ENCODE measurements around the gene GCGR.
A peak's percentile ranks its signal among the peaks of the same experiment; 100 is the strongest.

The GCGR gene

DNA sequence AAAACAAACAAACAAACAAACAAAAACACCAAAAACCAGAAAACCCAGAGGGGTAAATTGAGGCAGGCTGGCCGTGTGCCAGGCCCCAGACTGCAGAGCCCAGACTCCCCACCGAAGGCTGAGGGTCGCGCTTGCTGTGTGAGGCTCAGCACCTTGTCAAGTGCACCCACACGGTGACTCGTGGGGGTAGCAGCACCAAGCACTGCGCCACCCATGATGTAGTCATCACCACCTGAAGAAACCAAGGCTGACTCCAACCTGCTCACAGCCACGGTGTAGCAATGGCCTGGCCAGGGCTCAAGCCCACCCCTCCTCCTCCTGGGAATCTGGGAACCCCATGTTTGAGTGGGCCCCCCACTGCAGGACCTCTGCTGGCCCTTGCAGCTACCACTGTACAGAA is 17.2 kb downstream of the GCGR start:
- Histone ChIP-seq H3K4me2 (ENCODE audit: low read length) (no peak overlapping the region), H3K4me1 (ENCODE audit: control insufficient read depth in 1 of 2, insufficient read depth in 2 of 2, low read length in 2 of 2) (peaks cover 0 to 2% of the 10 kb centered on the region in 2 experiments), H3K27me3 (ENCODE audit: insufficient read depth, low read length) (no peaks in the 10 kb centered on the region), H3K14ac (ENCODE audit: low read length) (no peak overlapping the region), H3K79me1 (ENCODE audit: low read length) (no peaks in the 10 kb centered on the region), H4K91ac (ENCODE audit: low read depth, low read length) (no peak overlapping the region), H2AK5ac (ENCODE audit: low read length) (no peak overlapping the region), H3K36me3 (ENCODE audit: control insufficient read depth in 1 of 2, insufficient read depth in 2 of 2, low read length in 2 of 2) (peaks cover 29 to 32% of the 10 kb centered on the region in 2 experiments), H3K27ac (ENCODE audit: low read depth, low read length) (no peak overlapping the region), H3K4me3 (ENCODE audit: low read depth, low read length) (no peak overlapping the region), H3K79me2 (ENCODE audit: control insufficient read depth, insufficient read depth, low read length, poor library complexity) (no peaks in the 10 kb centered on the region), H3K9me3 (ENCODE audit: insufficient read depth, low read depth, low read length) (peaks cover 7% of the 10 kb centered on the region), H3K9ac (ENCODE audit: low read length) (no peak overlapping the region), H2BK120ac (ENCODE audit: insufficient read depth, low read length, poor library complexity) (no peak overlapping the region), H3K23ac (ENCODE audit: low read length) (no peak overlapping the region), H3K18ac (ENCODE audit: low read length) (no peak overlapping the region), H2BK12ac (ENCODE audit: low read length) (no peak overlapping the region), H3K4ac (ENCODE audit: low read depth, low read length) (no peak overlapping the region), H4K8ac (ENCODE audit: low read depth, low read length) (no peak overlapping the region), H2AFZ (ENCODE audit: insufficient read depth, low read length, poor library complexity) (no peak overlapping the region), H2BK5ac (ENCODE audit: low read depth, low read length, poor library complexity) (no peak overlapping the region), H4K12ac (ENCODE audit: low read depth, low read length) (no peak overlapping the region)
- no peak for DNase-seq
- WGBS (ENCODE audit: extremely low coverage, insufficient coverage, insufficient read length) = no CpG with 5 or more reads among the region's 8 CpGs

DNA sequence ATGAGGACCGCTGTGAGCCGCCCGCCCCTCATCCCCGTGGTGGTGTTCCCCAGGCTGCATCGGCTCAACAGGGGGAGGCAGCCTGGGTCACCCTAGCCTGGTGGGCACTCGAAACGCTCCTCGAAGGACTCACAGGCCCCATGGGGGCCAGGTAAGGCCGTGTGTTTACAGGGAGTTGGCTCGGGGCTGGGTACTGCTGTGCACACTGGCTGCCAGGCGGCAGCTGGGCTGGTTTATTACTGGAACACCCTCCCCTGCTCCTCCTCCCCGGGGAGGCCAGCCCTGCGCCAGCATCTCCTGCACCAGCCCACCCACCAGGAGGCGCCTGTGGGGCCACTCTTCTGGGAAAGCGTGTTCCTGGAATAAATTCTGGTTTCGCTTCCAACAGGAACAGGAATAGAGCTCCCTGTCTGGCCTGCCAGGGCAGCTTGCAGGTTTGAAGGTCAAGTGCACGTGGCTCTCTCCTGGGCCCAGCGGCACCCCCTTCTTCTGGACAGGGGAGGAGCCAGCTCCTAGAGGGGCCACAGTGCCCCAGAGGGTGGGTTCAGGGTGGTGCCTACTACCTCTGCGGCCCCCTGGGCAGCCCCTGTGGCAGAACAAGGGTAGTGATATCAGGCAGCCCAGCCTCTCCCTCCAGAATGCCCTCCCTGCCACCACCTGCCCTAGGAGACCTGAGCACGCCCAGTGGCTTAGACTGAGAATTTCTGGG is 17.8 kb downstream of the GCGR start:
- Histone ChIP-seq H2BK5ac (ENCODE audit: low read depth, low read length, poor library complexity) (no peak overlapping the region), H3K9ac (ENCODE audit: low read length) (no peak overlapping the region), H3K23ac (ENCODE audit: low read length) (no peak overlapping the region), H2BK12ac (ENCODE audit: low read length) (no peak overlapping the region), H3K4me1 (ENCODE audit: control insufficient read depth in 1 of 2, insufficient read depth in 2 of 2, low read length in 2 of 2) (peaks cover 0 to 2% of the 10 kb centered on the region in 2 experiments), H2AFZ (ENCODE audit: insufficient read depth, low read length, poor library complexity) (no peak overlapping the region), H2AK5ac (ENCODE audit: low read length) (no peak overlapping the region), H3K14ac (ENCODE audit: low read length) (no peak overlapping the region), H2BK120ac (ENCODE audit: insufficient read depth, low read length, poor library complexity) (no peak overlapping the region), H3K27me3 (ENCODE audit: insufficient read depth, low read length) (no peaks in the 10 kb centered on the region), H4K8ac (ENCODE audit: low read depth, low read length) (no peak overlapping the region), H3K9me3 (ENCODE audit: insufficient read depth, low read depth, low read length) (peaks cover 7% of the 10 kb centered on the region), H3K4me2 (ENCODE audit: low read length) (no peak overlapping the region), H3K4me3 (ENCODE audit: low read depth, low read length) (no peak overlapping the region), H3K79me1 (ENCODE audit: low read length) (no peaks in the 10 kb centered on the region), H4K12ac (ENCODE audit: low read depth, low read length) (no peak overlapping the region), H3K27ac (ENCODE audit: low read depth, low read length) (no peak overlapping the region), H3K4ac (ENCODE audit: low read depth, low read length) (no peak overlapping the region), H3K18ac (ENCODE audit: low read length) (no peak overlapping the region), H4K91ac (ENCODE audit: low read depth, low read length) (no peak overlapping the region), H3K79me2 (ENCODE audit: control insufficient read depth, insufficient read depth, low read length, poor library complexity) (no peaks in the 10 kb centered on the region), H3K36me3 (ENCODE audit: control insufficient read depth in 1 of 2, insufficient read depth in 2 of 2, low read length in 2 of 2) (peaks cover 29 to 32% of the 10 kb centered on the region in 2 experiments)
- peak; percentile 78 to 89 for DNase-seq
- no CpG with 5 or more reads among the region's 20 CpGs for WGBS (ENCODE audit: extremely low coverage, insufficient coverage, insufficient read length)

GRCh38 chr17:81822312-81822637 is 18.3 kb downstream of the GCGR start:
- Histone ChIP-seq H2BK12ac (ENCODE audit: low read length) (no peak overlapping the region), H3K4me2 (ENCODE audit: low read length) (no peak overlapping the region), H3K79me1 (ENCODE audit: low read length) (no peaks in the 10 kb centered on the region), H2BK120ac (ENCODE audit: insufficient read depth, low read length, poor library complexity) (no peak overlapping the region), H3K27ac (ENCODE audit: low read depth, low read length) (no peak overlapping the region), H3K27me3 (ENCODE audit: insufficient read depth, low read length) (no peaks in the 10 kb centered on the region), H3K79me2 (ENCODE audit: control insufficient read depth, insufficient read depth, low read length, poor library complexity) (no peaks in the 10 kb centered on the region), H2BK5ac (ENCODE audit: low read depth, low read length, poor library complexity) (no peak overlapping the region), H3K9ac (ENCODE audit: low read length) (no peak overlapping the region), H2AK5ac (ENCODE audit: low read length) (no peak overlapping the region), H3K9me3 (ENCODE audit: insufficient read depth, low read depth, low read length) (peaks cover 7% of the 10 kb centered on the region), H3K4ac (ENCODE audit: low read depth, low read length) (no peak overlapping the region), H3K4me1 (ENCODE audit: control insufficient read depth in 1 of 2, insufficient read depth in 2 of 2, low read length in 2 of 2) (peaks cover 0 to 2% of the 10 kb centered on the region in 2 experiments), H4K12ac (ENCODE audit: low read depth, low read length) (no peak overlapping the region), H3K18ac (ENCODE audit: low read length) (no peak overlapping the region), H3K4me3 (ENCODE audit: low read depth, low read length) (no peak overlapping the region), H3K36me3 (ENCODE audit: control insufficient read depth in 1 of 2, insufficient read depth in 2 of 2, low read length in 2 of 2) (peaks cover 29 to 32% of the 10 kb centered on the region in 2 experiments), H3K23ac (ENCODE audit: low read length) (no peak overlapping the region), H4K8ac (ENCODE audit: low read depth, low read length) (no peak overlapping the region), H4K91ac (ENCODE audit: low read depth, low read length) (no peak overlapping the region), H3K14ac (ENCODE audit: low read length) (no peak overlapping the region), H2AFZ (ENCODE audit: insufficient read depth, low read length, poor library complexity) (no peak overlapping the region)
- no peak for DNase-seq
- WGBS (ENCODE audit: extremely low coverage, insufficient coverage, insufficient read length) = no CpG with 5 or more reads among the region's 8 CpGs

DNA sequence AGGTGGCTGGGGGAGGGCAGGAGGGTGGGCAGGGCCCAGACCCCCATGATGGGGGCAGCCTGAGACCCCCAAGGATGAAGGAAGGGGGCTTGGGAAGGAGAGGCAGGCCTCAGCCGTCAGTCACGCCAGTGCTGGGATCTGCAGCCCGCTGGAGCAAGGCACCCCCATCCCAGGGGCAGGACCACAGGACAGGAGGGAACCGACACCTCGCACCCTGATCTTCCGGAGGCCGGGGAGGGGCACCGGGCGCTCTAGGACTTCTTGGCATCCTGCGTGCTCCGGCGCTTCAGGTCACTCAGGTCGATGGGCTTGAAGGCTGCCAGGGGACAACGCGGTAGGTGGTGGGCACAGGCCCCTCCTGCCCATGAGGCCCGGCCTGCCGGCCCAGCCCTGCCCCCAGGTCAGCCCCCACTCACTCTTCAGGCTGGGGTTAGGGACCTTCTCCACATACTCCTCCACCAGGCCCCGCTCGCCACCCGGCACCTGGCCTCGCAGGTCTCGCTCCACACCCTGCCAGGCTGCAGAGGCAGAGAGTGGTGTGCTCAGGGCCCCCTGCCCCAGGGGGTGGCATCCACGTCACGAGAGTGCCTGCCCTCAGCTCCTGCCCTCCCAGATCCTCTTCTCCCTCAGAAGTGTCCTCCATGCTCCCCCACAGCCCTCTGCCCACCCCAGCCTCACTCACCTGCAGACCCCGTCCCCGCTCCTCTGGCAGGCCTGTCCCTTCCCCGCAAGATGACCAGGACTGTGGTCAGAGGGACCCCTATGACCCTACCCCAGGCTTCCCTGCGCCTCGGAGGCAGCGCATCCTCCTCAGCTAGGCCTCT is 19.3 kb downstream of the GCGR start:
- DNase-seq = no peak
- no peak overlapping the region for H3K14ac ChIP-seq (ENCODE audit: low read length)
- H2BK12ac ChIP-seq (ENCODE audit: low read length) = no peak overlapping the region
- no peak overlapping the region for H3K4me2 ChIP-seq (ENCODE audit: low read length)
- H2AFZ ChIP-seq (ENCODE audit: insufficient read depth, low read length, poor library complexity) = no peak overlapping the region
- H3K36me3 ChIP-seq (ENCODE audit: control insufficient read depth in 1 of 2, insufficient read depth in 2 of 2, low read length in 2 of 2) = peaks cover 29 to 32% of the 10 kb centered on the region in 2 experiments
- H3K23ac ChIP-seq (ENCODE audit: low read length) = no peak overlapping the region
- no peak overlapping the region for H2BK5ac ChIP-seq (ENCODE audit: low read depth, low read length, poor library complexity)
- H3K18ac ChIP-seq (ENCODE audit: low read length) = no peak overlapping the region
- no peak overlapping the region for H3K4me3 ChIP-seq (ENCODE audit: low read depth, low read length)
- no peak overlapping the region for H3K27ac ChIP-seq (ENCODE audit: low read depth, low read length)
- H3K4me1 ChIP-seq (ENCODE audit: control insufficient read depth in 1 of 2, insufficient read depth in 2 of 2, low read length in 2 of 2) = peaks cover 0 to 2% of the 10 kb centered on the region in 2 experiments
- H3K27me3 ChIP-seq (ENCODE audit: insufficient read depth, low read length) = no peaks in the 10 kb centered on the region
- H3K9me3 ChIP-seq (ENCODE audit: insufficient read depth, low read depth, low read length) = peaks cover 7% of the 10 kb centered on the region
- WGBS (ENCODE audit: extremely low coverage, insufficient coverage, insufficient read length) = no CpG with 5 or more reads among the region's 30 CpGs
- no peak overlapping the region for H4K8ac ChIP-seq (ENCODE audit: low read depth, low read length)
- no peak overlapping the region for H3K9ac ChIP-seq (ENCODE audit: low read length)
- no peak overlapping the region for H4K12ac ChIP-seq (ENCODE audit: low read depth, low read length)
- no peak overlapping the region for H2BK120ac ChIP-seq (ENCODE audit: insufficient read depth, low read length, poor library complexity)
- no peak overlapping the region for H2AK5ac ChIP-seq (ENCODE audit: low read length)
- H3K4ac ChIP-seq (ENCODE audit: low read depth, low read length) = no peak overlapping the region
- H3K79me2 ChIP-seq (ENCODE audit: control insufficient read depth, insufficient read depth, low read length, poor library complexity) = no peaks in the 10 kb centered on the region
- no peak overlapping the region for H4K91ac ChIP-seq (ENCODE audit: low read depth, low read length)
- no peaks in the 10 kb centered on the region for H3K79me1 ChIP-seq (ENCODE audit: low read length)
